Type B pancreatic cell (in vitro differentiated cells): ENCODE results near the gene MED27. TPM values are rescaled to one million over a fixed set of nuclear protein-coding genes. Genes with fewer than 3 reads are reported as not detected.

Experiments
- DNase-seq: peaks from one replicate; pipeline ENCODE4 v3.0.0; 2021; ENCODE audit warnings: mixed read lengths; ENCODE audit not compliant: unreplicated experiment; ENCODE audit errors: extremely low spot score
- H3K27ac Mint-ChIP-seq: 2 replicates; pipeline ENCODE4 v1.8.0; 2021; ENCODE audit warnings: mild to moderate bottlenecking, mixed read lengths
- H3K27me3 Mint-ChIP-seq: 2 replicates; pipeline ENCODE4 v1.8.0; 2021; ENCODE audit warnings: mixed read lengths
- H3K36me3 Mint-ChIP-seq: 2 replicates; pipeline ENCODE4 v1.8.0; 2021; ENCODE audit warnings: mixed read lengths
- H3K4me1 Mint-ChIP-seq: one replicate; pipeline ENCODE4 v1.8.0; 2021; ENCODE audit warnings: mixed read lengths; ENCODE audit not compliant: unreplicated experiment
- H3K4me3 Mint-ChIP-seq: 2 replicates; pipeline ENCODE4 v1.8.0; 2021; ENCODE audit warnings: mild to moderate bottlenecking, mixed read lengths
- H3K9me3 Mint-ChIP-seq: 2 replicates; pipeline ENCODE4 v1.8.0; 2021; ENCODE audit warnings: mixed read lengths
- CTCF ChIP-seq: fragments of 200-600 bp; sonication (generic); conservative IDR thresholded peaks from 2 replicates; pipeline ENCODE4 v1.5.0; 2021; ENCODE audit warnings: antibody characterized with exemption, mild to moderate bottlenecking
- total RNA-seq: library from RNA; stranded (reverse); gene quantifications from 2 replicates; pipeline ENCODE4 v1.2.1, GENCODE V29; 2021; ENCODE audit warnings: low replicate concordance

The MED27 gene
- total RNA-seq, 1 donor from 2014 or later = 21.7 TPM

- Mint-ChIP-seq H3K4me3 (no peak overlapping the region), H3K27ac (no peak overlapping the region), H3K27me3 (peaks cover 1% of the 10 kb centered on the region), H3K4me1 (peaks cover 41% of the 10 kb centered on the region), H3K9me3 (no peaks in the 10 kb centered on the region), H3K36me3 (peaks cover 19% of the 10 kb centered on the region)
- TF ChIP-seq CTCF = no peak
- DNase-seq = no peak
Measured at GRCh38 chr9:132074736-132075135, 4.9 kb downstream of the MED27 start.

GRCh38 chr9:132071847-132072507, 7.7 kb downstream of the MED27 start:
- no peak for DNase-seq
- H3K27me3 Mint-ChIP-seq = no peaks in the 10 kb centered on the region
- no peak overlapping the region for H3K27ac Mint-ChIP-seq
- H3K36me3 Mint-ChIP-seq = peaks cover 30% of the 10 kb centered on the region
- H3K9me3 Mint-ChIP-seq = no peaks in the 10 kb centered on the region
- no peak for TF ChIP-seq CTCF
- no peak overlapping the region for H3K4me3 Mint-ChIP-seq
- H3K4me1 Mint-ChIP-seq = peaks cover 22% of the 10 kb centered on the region

GRCh38 chr9:132069046-132069898, 10.4 kb downstream of the MED27 start:
- Mint-ChIP-seq H3K4me1 (peaks cover 4% of the 10 kb centered on the region), H3K27me3 (no peaks in the 10 kb centered on the region), H3K27ac (no peak overlapping the region), H3K36me3 (peaks cover 25% of the 10 kb centered on the region), H3K4me3 (no peak overlapping the region), H3K9me3 (no peaks in the 10 kb centered on the region)
- DNase-seq = no peak
- no peak for TF ChIP-seq CTCF

- Mint-ChIP-seq H3K4me3 (no peak overlapping the region), H3K4me1 (peaks cover 4% of the 10 kb centered on the region), H3K9me3 (no peaks in the 10 kb centered on the region), H3K27ac (no peak overlapping the region), H3K36me3 (peaks cover 25% of the 10 kb centered on the region), H3K27me3 (no peaks in the 10 kb centered on the region)
- no peak for TF ChIP-seq CTCF
- no peak for DNase-seq
Measured at GRCh38 chr9:132068605-132069004, 11.1 kb downstream of the MED27 start.

- Mint-ChIP-seq H3K4me3 (no peak overlapping the region), H3K27ac (no peak overlapping the region), H3K9me3 (no peaks in the 10 kb centered on the region), H3K27me3 (no peaks in the 10 kb centered on the region), H3K4me1 (peaks cover 4% of the 10 kb centered on the region), H3K36me3 (peaks cover 16% of the 10 kb centered on the region)
- DNase-seq = no peak
- TF ChIP-seq CTCF = no peak
Measured at GRCh38 chr9:132066511-132066910, 13.2 kb downstream of the MED27 start.
